ENCODE data around the gene INAFM1. TPM values are rescaled to one million over a fixed set of nuclear protein-coding genes. Genes with fewer than 3 reads are reported as not detected.

INAFM1 gene
- total and polyA plus RNA-seq, 2 donors (not counting 3 experiments of a cell fraction or from before 2014, with no cell fraction given) = 2.8 to 8.3 TPM

DNA sequence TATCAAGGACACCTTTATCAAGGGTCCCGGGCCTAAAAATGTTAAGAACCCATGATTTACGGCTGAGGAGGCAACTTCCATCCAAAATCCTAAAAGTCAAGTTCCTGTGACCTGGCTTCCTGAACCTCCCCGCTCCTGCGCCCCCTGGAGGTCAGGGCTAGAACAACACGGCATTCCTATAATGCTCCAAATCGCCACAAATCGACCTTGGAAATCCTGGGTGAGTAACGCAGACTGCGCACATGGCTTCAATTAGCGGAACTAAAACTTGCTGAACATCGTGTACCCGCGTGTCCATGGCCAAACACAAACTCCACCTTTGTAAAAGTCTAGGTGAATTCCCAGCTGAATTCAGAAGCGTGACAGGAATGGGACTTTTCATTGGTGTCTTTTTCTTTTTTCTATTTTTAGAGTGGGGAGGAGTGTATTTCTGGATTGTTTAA is 30.6 kb downstream of the INAFM1 start:
- CTCF ChIA-PET = interaction anchor here (0.6 to 2.5 kb wide), 13 partner anchors 8 to 1504 kb away, joined by 3 to 17 read pairs (median 4); no protein-coding TSS in a partner anchor

More for the DNA sequence above, 30.6 kb downstream of the INAFM1 start:
- Histone ChIP-seq H3K79me2 (ENCODE audit: control insufficient read depth, insufficient read depth, low read length) (no peaks in the 10 kb centered on the region), H2AFZ (ENCODE audit: low read depth, low read length) (no peak overlapping the region), H3K4me2 (ENCODE audit: insufficient read depth, low read length) (no peak overlapping the region), H3K27me3 (ENCODE audit: control insufficient read depth in 2 of 2, insufficient read depth in 2 of 2, low read length in 2 of 2) (no peaks in the 10 kb centered on the region), H3K4me1 (ENCODE audit: control insufficient read depth, extremely low read depth, insufficient read depth, low read length) (no peaks in the 10 kb centered on the region), H3K9me1 (replicated peaks; ENCODE audit: control insufficient read depth, extremely low read depth, insufficient read depth, low read length) (no peaks in the 10 kb centered on the region), H3K4me3 (replicated peaks in 1 of 3; ENCODE audit: insufficient read depth in 1 of 3, low read depth in 1 of 3, low read length in 3 of 3) (no peak overlapping the region), H3K9me3 (replicated peaks; ENCODE audit: control insufficient read depth, insufficient read depth, low read length) (no peaks in the 10 kb centered on the region), H3K36me3 (ENCODE audit: control insufficient read depth in 2 of 2, extremely low read depth in 1 of 2, insufficient read depth in 2 of 2, low read length in 2 of 2) (no peaks in the 10 kb centered on the region), H4K20me1 (replicated peaks; ENCODE audit: control insufficient read depth, extremely low read depth, insufficient read depth, low read length) (no peaks in the 10 kb centered on the region), H3K9ac (replicated peaks; ENCODE audit: extremely low read depth, insufficient read depth, low read length) (no peak overlapping the region), H3K27ac (ENCODE audit: insufficient read depth, low read depth, low read length) (no peak overlapping the region)
- no TSS peak for BruUV-seq (replicated peaks)
- intact Hi-C loops (cut with micrococcal nuclease) = no loop called here
- DNase-seq (ENCODE audit: low read depth, low spot score) = peak; percentile 58
- TF ChIP-seq, protein P1, sequence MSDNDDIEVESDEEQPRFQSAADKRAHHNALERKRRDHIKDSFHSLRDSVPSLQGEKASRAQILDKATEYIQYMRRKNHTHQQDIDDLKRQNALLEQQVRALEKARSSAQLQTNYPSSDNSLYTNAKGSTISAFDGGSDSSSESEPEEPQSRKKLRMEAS (IDR thresholded peaks at IDR 0.05; ENCODE audit: insufficient read depth, insufficient read length) = peak; percentile 34
- TF ChIP-seq MYC (IDR thresholded peaks at IDR 0.05; ENCODE audit: low read depth, low read length) = no peak
- TF ChIP-seq POLR2A (IDR thresholded peaks at IDR 0.05; ENCODE audit: low read depth, low read length) = no peak
- no peak for TF ChIP-seq JUN (IDR thresholded peaks at IDR 0.05; ENCODE audit: borderline replicate concordance, insufficient read depth, insufficient read length, low read depth)
- TF ChIP-seq, protein P2, sequence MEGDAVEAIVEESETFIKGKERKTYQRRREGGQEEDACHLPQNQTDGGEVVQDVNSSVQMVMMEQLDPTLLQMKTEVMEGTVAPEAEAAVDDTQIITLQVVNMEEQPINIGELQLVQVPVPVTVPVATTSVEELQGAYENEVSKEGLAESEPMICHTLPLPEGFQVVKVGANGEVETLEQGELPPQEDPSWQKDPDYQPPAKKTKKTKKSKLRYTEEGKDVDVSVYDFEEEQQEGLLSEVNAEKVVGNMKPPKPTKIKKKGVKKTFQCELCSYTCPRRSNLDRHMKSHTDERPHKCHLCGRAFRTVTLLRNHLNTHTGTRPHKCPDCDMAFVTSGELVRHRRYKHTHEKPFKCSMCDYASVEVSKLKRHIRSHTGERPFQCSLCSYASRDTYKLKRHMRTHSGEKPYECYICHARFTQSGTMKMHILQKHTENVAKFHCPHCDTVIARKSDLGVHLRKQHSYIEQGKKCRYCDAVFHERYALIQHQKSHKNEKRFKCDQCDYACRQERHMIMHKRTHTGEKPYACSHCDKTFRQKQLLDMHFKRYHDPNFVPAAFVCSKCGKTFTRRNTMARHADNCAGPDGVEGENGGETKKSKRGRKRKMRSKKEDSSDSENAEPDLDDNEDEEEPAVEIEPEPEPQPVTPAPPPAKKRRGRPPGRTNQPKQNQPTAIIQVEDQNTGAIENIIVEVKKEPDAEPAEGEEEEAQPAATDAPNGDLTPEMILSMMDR (IDR thresholded peaks at IDR 0.05; ENCODE audit: extremely low read depth in 1 of 2, insufficient read depth in 1 of 2, low read depth in 1 of 2, low read length in 2 of 2) = peak; percentile 93 to 99
- TF ChIP-seq POLR2AphosphoS5 (IDR thresholded peaks at IDR 0.05; ENCODE audit: insufficient read depth, low read depth, low read length) = no peak
- no peak for TF ChIP-seq EZH2 (IDR thresholded peaks at IDR 0.05; ENCODE audit: borderline replicate concordance, low read depth, low read length, severe bottlenecking)
- TF ChIP-seq FOS (IDR thresholded peaks at IDR 0.05; ENCODE audit: borderline replicate concordance, insufficient read depth, low read length) = peak; percentile 30
- TF ChIP-seq GATA2 (IDR thresholded peaks at IDR 0.05; ENCODE audit: insufficient read depth, insufficient read length, low read depth, low read length) = no peak
- dilution Hi-C loops (cut with MboI; ENCODE audit: extremely low pct_ligation_motif_present, low sequenced_read_pairs) = no loop called here
- FAIRE-seq = peak; percentile 85
- POLR2A ChIA-PET = no interaction called here

Data from endothelial cell of umbilical vein (primary cell).